B cell (primary cell): ENCODE measurements around the gene ADAM17. TPM values are rescaled to one million over a fixed set of nuclear protein-coding genes. Genes with fewer than 3 reads are reported as not detected.

Experiments
- ATAC-seq: fragments of 200-7000 bp; cut with Tn5 transposase; one replicate; pipeline ENCODE4 v1.10.0; 2021; ENCODE audit warnings: low read depth, mild to moderate bottlenecking, moderate number of reproducible peaks, moderate library complexity
- CTCF ChIA-PET: fragments of 350-600 bp; sonication (Branson Sonifier 250); formaldehyde crosslinking; loops from one replicate; lab custom pipeline; 2021; ENCODE audit warnings: antibody characterized with exemption, inconsistent platforms; lab: Charles Lee
- POLR2A ChIA-PET: fragments of 350-600 bp; sonication (Branson Sonifier 250); formaldehyde crosslinking; loops from one replicate; lab custom pipeline; 2021; ENCODE audit warnings: antibody characterized with exemption; lab: Charles Lee
- DNase-seq: peaks from one replicate; pipeline ENCODE4 v3.0.0; 2013
- H2AFZ ChIP-seq: 2 replicates; pipeline ENCODE4 v1.6.1; 2012; ENCODE audit warnings: mild to moderate bottlenecking, low read depth, low read length; ENCODE audit not compliant: insufficient read depth, poor library complexity, severe bottlenecking
- H3K27ac ChIP-seq, 2 donors: 1 replicate in 1 of 2; 2 replicates in 1 of 2; pipeline ENCODE4 v1.5.1; 2012 to 2013; ENCODE audit warnings: low read length in 2 of 2, mild to moderate bottlenecking in 2 of 2, moderate library complexity in 1 of 2
- H3K27me3 ChIP-seq, 4 experiments: fragments of 200-600 bp in 1 of 4; sonication (generic) in 1 of 4; replicated peaks in 1 of 4; 1 replicate in 2 of 4; 2 replicates in 2 of 4; pipeline versions ENCODE4 v1.6.1 to v1.7.0; 2013 to 2016; ENCODE audit warnings: low read length in 3 of 4, mild to moderate bottlenecking in 2 of 4, mixed read lengths in 1 of 4, moderate library complexity in 1 of 4; ENCODE audit not compliant: insufficient read depth in 4 of 4, control insufficient read depth in 3 of 4; ENCODE audit errors: control extremely low read depth in 1 of 4
- H3K36me3 ChIP-seq, 2 experiments: replicated peaks in 1 of 2; 1 replicate in 1 of 2; 2 replicates in 1 of 2; pipeline versions ENCODE4 v1.6.1 to v1.7.1; 2013; ENCODE audit warnings: low read length in 1 of 2; ENCODE audit not compliant: insufficient read depth in 2 of 2, control insufficient read depth in 1 of 2; ENCODE audit errors: control extremely low read depth in 1 of 2, extremely low read depth in 1 of 2
- H3K4me1 ChIP-seq, 2 donors: fragments of 200-600 bp in 1 of 2; sonication (generic) in 1 of 2; 1 replicate in 1 of 2; 2 replicates in 1 of 2; pipeline versions ENCODE4 v1.5.1 to v1.6.1; 2013 to 2017; ENCODE audit warnings: low read length in 2 of 2; ENCODE audit not compliant: control insufficient read depth in 2 of 2, insufficient read depth in 2 of 2
- H3K4me2 ChIP-seq: replicated peaks from 2 replicates; pipeline ENCODE3; 2012; ENCODE audit warnings: mild to moderate bottlenecking, low read depth, low read length; ENCODE audit not compliant: poor library complexity, severe bottlenecking
- H3K4me3 ChIP-seq, 5 experiments: fragments of 200-600 bp in 1 of 5; sonication (generic) in 1 of 5; 1 replicate in 3 of 5; 2 replicates in 2 of 5; pipeline versions ENCODE4 v1.5.1 to v1.7.0; 2011 to 2016; ENCODE audit warnings: low read length in 4 of 5, mild to moderate bottlenecking in 4 of 5, low read depth in 2 of 5, control low read depth in 1 of 5, moderate library complexity in 1 of 5; ENCODE audit not compliant: insufficient read depth in 1 of 5; ENCODE audit errors: control extremely low read depth in 1 of 5, extremely low read depth in 1 of 5
- H3K79me2 ChIP-seq: fragments of 200-600 bp; sonication (generic); one replicate; pipeline ENCODE4 v1.6.0; 2016; ENCODE audit warnings: low read length; ENCODE audit not compliant: control insufficient read depth, insufficient read depth
- H3K9ac ChIP-seq: fragments of 200-600 bp; sonication (generic); 2 replicates; pipeline ENCODE4 v1.6.1; 2017; ENCODE audit warnings: mild to moderate bottlenecking, low read length, moderate library complexity
- H3K9me3 ChIP-seq, 3 donors: one replicate each; pipeline versions ENCODE4 v1.6.1 to v1.7.1; 2013; ENCODE audit warnings: low read length in 2 of 3; ENCODE audit not compliant: control insufficient read depth in 2 of 3, insufficient read depth in 1 of 3; ENCODE audit errors: control extremely low read depth in 1 of 3
- H4K20me1 ChIP-seq: 2 replicates; pipeline ENCODE4 v1.6.0; 2012; ENCODE audit warnings: mild to moderate bottlenecking, low read length; ENCODE audit not compliant: insufficient read depth, control insufficient read depth, poor library complexity, severe bottlenecking
- H3K27ac Mint-ChIP-seq: one replicate; pipeline ENCODE4 v1.8.0; 2021; ENCODE audit warnings: mixed read lengths
- H3K27me3 Mint-ChIP-seq: one replicate; pipeline ENCODE4 v1.8.0; 2021; ENCODE audit warnings: mixed read lengths
- H3K4me1 Mint-ChIP-seq: one replicate; pipeline ENCODE4 v1.8.0; 2021; ENCODE audit warnings: mixed read lengths
- H3K4me3 Mint-ChIP-seq: one replicate; pipeline ENCODE4 v1.8.0; 2021; ENCODE audit warnings: mixed read lengths
- H3K9me3 Mint-ChIP-seq: one replicate; pipeline ENCODE4 v1.8.0; 2022; ENCODE audit warnings: mixed read lengths; ENCODE audit not compliant: insufficient read depth
- EZH2 ChIP-seq: IDR thresholded peaks from 2 replicates; pipeline ENCODE4 v1.6.1; 2012; ENCODE audit warnings: borderline replicate concordance, low read depth, mild to moderate bottlenecking, moderate library complexity, low read length; ENCODE audit not compliant: insufficient read depth, poor library complexity, severe bottlenecking
- WGBS: methylation state at CpG from one replicate; pipeline ENCODE4 v1.1.5; 2013; ENCODE audit warnings: missing lambda C conversion rate; ENCODE audit not compliant: insufficient coverage; 5-methylcytosine and 5-hydroxymethylcytosine counted together
- intact Hi-C: fragments of 100-400 bp; cut with micrococcal nuclease; formaldehyde crosslinking; loops from one replicate; pipeline ENCODE4 v1.10.0; 2022
- polyA plus RNA-seq: library from polyadenylated mRNA; depleted of rRNA; stranded (reverse); fragments of >200 nt; gene quantifications from 2 replicates; pipeline ENCODE4 v1.2.3, GENCODE V29; 2012
- total RNA-seq, 2 donors: library from RNA; stranded (reverse); fragments of 120-200 nt in 1 of 2; gene quantifications; 1 replicate in 1 of 2; 2 replicates in 1 of 2; pipeline versions ENCODE4 v1.2.3 to v1.2.4, GENCODE V29; 2013 to 2022
- TF ChIP-seq, protein P1 (sequence below): fragments of 200-600 bp; IDR thresholded peaks from one replicate; pipeline ENCODE4 v1.8.0; 2022; ENCODE audit warnings: antibody characterized with exemption, mild to moderate bottlenecking

Gene ADAM17
- total and polyA plus RNA-seq, 2 donors (not counting 1 experiment from before 2014, with no cell fraction given): 13.9 to 57.8 TPM

GRCh38 chr2:9602412-9602811, 46.8 kb upstream of the ADAM17 start:
- Histone ChIP-seq H3K79me2 (peaks cover 90% of the 10 kb centered on the region), H3K36me3 (peaks cover 14 to 22% of the 10 kb centered on the region in 2 experiments), H3K9me3 (peaks cover 8 to 9% (median 8%) of the 10 kb centered on the region in 3 donors), H3K27ac (no peak overlapping the region), H3K27me3 (no peaks in the 10 kb centered on the region), H2AFZ (no peak overlapping the region), H3K4me1 (peaks cover 3 to 4% of the 10 kb centered on the region in 2 donors), H3K4me2 (no peak overlapping the region), H4K20me1 (peaks cover 20% of the 10 kb centered on the region), H3K4me3 (no peak overlapping the region), H3K9ac (no peak overlapping the region)
- ChIA-PET CTCF (interaction anchor here (0.7 kb wide), 1 partner anchor 9 kb away, joined by 3 read pairs; no protein-coding TSS in a partner anchor), POLR2A (no interaction called here)
- ATAC-seq (no peak), DNase-seq (no peak)
- Mint-ChIP-seq H3K27ac (no peak overlapping the region), H3K9me3 (peaks cover 10% of the 10 kb centered on the region), H3K4me1 (peaks cover 26% of the 10 kb centered on the region), H3K4me3 (no peak overlapping the region), H3K27me3 (no peaks in the 10 kb centered on the region)
- TF ChIP-seq, protein P1, sequence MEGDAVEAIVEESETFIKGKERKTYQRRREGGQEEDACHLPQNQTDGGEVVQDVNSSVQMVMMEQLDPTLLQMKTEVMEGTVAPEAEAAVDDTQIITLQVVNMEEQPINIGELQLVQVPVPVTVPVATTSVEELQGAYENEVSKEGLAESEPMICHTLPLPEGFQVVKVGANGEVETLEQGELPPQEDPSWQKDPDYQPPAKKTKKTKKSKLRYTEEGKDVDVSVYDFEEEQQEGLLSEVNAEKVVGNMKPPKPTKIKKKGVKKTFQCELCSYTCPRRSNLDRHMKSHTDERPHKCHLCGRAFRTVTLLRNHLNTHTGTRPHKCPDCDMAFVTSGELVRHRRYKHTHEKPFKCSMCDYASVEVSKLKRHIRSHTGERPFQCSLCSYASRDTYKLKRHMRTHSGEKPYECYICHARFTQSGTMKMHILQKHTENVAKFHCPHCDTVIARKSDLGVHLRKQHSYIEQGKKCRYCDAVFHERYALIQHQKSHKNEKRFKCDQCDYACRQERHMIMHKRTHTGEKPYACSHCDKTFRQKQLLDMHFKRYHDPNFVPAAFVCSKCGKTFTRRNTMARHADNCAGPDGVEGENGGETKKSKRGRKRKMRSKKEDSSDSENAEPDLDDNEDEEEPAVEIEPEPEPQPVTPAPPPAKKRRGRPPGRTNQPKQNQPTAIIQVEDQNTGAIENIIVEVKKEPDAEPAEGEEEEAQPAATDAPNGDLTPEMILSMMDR: no peak
- TF ChIP-seq EZH2: no peak
- 92% methylated on average over 2 of the region's 3 CpGs for WGBS
- intact Hi-C loops: no loop called here

DNA sequence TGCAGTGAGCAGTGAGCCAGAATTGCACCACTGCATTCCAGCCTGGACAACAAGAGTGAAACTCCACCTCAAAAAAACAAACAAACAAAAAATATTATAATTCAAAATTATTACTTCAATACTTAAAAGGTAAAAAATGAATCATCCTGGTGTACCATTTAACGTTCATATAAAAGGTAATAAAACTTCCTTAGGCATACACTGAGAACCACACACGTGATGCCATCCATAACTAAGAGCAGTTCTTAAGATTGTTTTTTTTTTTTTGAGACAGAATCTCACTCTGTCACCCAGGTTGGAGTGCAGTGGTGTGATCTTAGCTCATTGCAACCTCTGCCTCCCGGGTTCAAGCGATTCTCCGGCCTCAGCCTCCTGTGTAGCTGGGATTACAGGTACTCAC, 45.8 kb upstream of the ADAM17 start:
- no peak overlapping the region for H3K9ac ChIP-seq
- H3K36me3 ChIP-seq: peaks cover 14 to 22% of the 10 kb centered on the region in 2 experiments
- H2AFZ ChIP-seq: no peak overlapping the region
- ChIA-PET POLR2A (no interaction called here), CTCF (interaction anchor here (0.7 kb wide), 1 partner anchor 16 kb away, joined by 3 read pairs; no protein-coding TSS in a partner anchor)
- TF ChIP-seq EZH2: no peak
- TF ChIP-seq, protein P1: no peak
- H3K4me2 ChIP-seq: no peak overlapping the region
- DNase-seq (no peak), ATAC-seq (no peak)
- peaks cover 29% of the 10 kb centered on the region for H3K4me1 Mint-ChIP-seq
- H3K27me3 ChIP-seq: no peaks in the 10 kb centered on the region
- H3K4me3 ChIP-seq: no peak overlapping the region
- H3K4me3 Mint-ChIP-seq: no peak overlapping the region
- H3K9me3 ChIP-seq: peaks cover 8 to 9% (median 8%) of the 10 kb centered on the region in 3 donors
- intact Hi-C loops: no loop called here
- peaks cover 4 to 7% of the 10 kb centered on the region in 2 donors for H3K4me1 ChIP-seq
- no peak overlapping the region for H3K27ac Mint-ChIP-seq
- H3K27me3 Mint-ChIP-seq: no peaks in the 10 kb centered on the region
- WGBS: 100% methylated on average over 2 of the region's 5 CpGs
- H3K9me3 Mint-ChIP-seq: peaks cover 10% of the 10 kb centered on the region
- no peak overlapping the region for H3K27ac ChIP-seq
- H3K79me2 ChIP-seq: peaks cover 89% of the 10 kb centered on the region
- H4K20me1 ChIP-seq: peaks cover 15% of the 10 kb centered on the region
